Measurements from ENCODE around the gene SYT8.

- TF ChIP-seq GATA2 (IDR thresholded peaks at IDR 0.05; ENCODE audit: low read depth, low read length) (no peak), GATA3 (IDR thresholded peaks at IDR 0.05; ENCODE audit: low read depth, low read length) (no peak)
Measured at GRCh38 chr11:1852877-1853276, 18.1 kb downstream of the SYT8 start, which contains the start of gene LSP1.
